ENCODE measurements around the gene ZFAND4. TPM values are rescaled to one million over a fixed set of nuclear protein-coding genes. Genes with fewer than 3 reads are reported as not detected.
A peak's percentile ranks its signal among the peaks of the same experiment; 100 is the strongest.
"Not testable (repeated sequence)": the region's sequence is repeated elsewhere in the genome, so short reads cannot be mapped to it uniquely, and the experiment has no call there.

Gene ZFAND4
- 11.6 TPM for polyA plus RNA-seq (2012; ENCODE audit: insufficient read depth, insufficient read length)

- H3K4me3 ChIP-seq (ENCODE audit: low read length), result peak within 1 kb of the TSS; percentile 83
- DNase-seq (ENCODE audit: low read depth, low spot score), result peak; percentile 89
These were observed at the start of gene ZFAND4 for GRCh38 chr10:45672181-45673073. ZFAND4 (minus strand) TSS chr10:45672772; CDS start chr10:45663725, 9,047 bp downstream.

GRCh38 chr10:45721503-45721902 is 48.9 kb upstream of the ZFAND4 start:
- DNase-seq (ENCODE audit: low read depth, low spot score); H3K4me3 ChIP-seq (ENCODE audit: low read length): not testable (repeated sequence)

GRCh38 chr10:45717642-45718041 is 45.1 kb upstream of the ZFAND4 start:
- H3K4me3 ChIP-seq (ENCODE audit: low read length); DNase-seq (ENCODE audit: low read depth, low spot score): not testable (repeated sequence)

DNA sequence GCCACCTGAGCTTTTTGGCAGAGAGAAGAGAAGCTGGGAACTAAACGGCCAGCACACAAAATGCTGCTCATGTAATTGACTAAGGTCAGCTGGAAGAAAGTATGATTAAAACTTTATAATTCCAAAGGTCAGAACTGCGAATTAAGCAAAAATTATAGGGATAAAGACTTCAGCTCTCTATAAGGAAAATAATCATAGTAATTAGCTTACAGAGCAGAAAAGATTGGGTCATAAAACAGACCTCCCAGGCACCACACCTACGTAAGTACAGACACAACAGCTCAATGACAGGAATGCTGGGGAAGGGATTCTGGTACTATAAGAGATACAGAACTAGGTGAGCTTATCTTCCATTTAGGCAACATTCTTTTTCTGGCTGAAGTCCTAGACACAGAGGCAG is 44.5 kb upstream of the ZFAND4 start:
- DNase-seq (ENCODE audit: low read depth, low spot score), result not testable (repeated sequence)

DNA sequence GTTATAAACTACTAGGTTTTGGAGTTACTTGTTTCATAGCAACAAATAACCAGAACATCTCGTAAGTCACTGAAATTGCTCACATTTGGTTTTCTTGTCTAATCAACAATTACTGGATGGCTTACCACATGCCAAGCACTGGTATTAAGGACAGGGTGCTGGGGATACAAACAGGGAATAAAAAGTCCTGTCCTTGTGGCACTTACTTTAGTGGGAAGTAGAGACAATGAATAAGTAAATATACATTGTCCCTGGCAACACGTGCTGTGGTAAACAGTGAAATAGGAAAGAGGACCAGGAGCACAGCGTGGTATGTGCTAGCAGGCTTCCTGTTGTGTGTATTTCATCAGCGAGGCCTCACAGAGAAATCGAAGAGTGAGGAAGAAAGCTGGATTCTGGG is 38.7 kb upstream of the ZFAND4 start:
- DNase-seq (ENCODE audit: low read depth, low spot score); H3K4me3 ChIP-seq (ENCODE audit: low read length): not testable (repeated sequence)

More for the DNA sequence above, 44.5 kb upstream of the ZFAND4 start:
- H3K4me3 ChIP-seq (ENCODE audit: low read length), result not testable (repeated sequence)

DNA sequence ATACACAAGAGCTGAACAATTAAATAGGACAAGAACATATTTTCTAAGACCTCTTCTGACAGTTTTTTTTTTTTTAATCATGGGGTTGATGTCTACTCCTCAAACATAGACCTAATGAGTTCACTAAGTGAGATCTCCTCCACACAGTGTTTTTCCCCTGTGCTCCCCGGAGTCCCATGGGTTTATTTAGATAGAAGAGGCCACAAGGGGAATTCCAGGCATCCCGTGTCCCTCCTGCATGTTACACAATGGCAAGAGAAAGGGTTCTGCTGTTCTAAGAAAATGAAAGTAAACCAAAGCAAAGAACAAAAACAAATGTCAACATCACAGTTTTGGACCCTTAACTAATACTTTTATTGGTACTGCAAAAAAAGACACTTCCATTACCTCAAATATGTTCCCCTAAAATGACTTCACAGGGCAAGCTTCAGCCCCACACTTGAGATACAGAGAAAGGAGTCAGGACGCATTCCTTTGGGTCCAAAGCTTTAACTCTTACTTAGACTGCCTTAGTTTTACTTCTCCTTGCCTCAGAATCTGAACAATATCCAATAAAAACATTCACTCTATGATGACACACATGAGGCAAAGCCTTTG is 37.7 kb upstream of the ZFAND4 start:
- not testable (repeated sequence) for H3K4me3 ChIP-seq (ENCODE audit: low read length); DNase-seq (ENCODE audit: low read depth, low spot score)

- not testable (repeated sequence) for H3K4me3 ChIP-seq (ENCODE audit: low read length); DNase-seq (ENCODE audit: low read depth, low spot score)
These were observed 5.9 kb upstream of the ZFAND4 start for GRCh38 chr10:45678467-45678866.

DNA sequence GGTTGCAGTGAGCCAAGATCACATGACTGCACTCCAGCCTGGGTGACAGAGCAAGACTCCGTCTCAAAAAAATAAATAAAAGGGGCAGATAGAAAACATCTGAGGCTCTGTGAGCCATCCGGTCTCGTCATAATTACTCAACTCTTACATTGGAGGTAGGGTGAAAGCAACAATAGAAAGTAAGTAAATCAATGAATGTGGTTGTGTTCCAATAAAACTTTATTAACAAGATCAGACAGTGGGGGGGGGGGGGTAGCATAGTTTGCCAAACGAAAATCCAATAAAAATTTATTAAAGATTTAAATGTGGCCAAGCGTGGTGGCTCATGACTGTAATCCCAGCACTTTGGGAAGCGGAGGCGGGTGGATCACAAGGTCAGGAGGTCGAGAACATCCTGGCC is 2.8 kb upstream of the ZFAND4 start:
- no peak overlapping the region for H3K4me3 ChIP-seq (ENCODE audit: low read length)
- DNase-seq (ENCODE audit: low read depth, low spot score), result no peak

DNA sequence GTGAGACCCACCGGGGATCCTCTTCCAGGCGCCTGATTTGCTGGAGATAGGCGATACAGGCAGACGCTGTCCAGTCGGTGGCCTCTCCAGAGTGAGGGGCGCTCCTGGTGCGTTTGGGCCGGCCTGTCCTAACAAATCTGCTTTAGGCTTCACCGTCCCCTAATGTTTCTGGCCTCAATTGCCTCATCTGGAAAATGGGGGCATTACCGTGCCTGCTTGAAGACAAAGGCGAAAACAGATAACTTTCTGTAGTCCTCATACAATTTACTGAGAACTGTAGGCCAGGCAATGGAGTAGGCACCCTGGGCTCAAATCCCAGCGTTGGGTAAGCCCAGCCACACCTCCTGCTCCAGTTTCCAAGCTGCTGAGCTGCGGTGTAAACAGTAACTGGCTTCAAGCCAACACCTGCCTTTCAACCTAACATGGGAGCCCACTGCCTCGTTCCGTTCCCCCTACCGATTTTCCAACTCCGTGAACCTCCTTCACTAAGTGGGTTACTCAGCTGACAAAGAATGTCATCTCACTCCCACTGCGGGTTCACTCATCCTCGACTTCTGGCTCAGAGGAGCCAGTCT is 589 bp upstream of the ZFAND4 start:
- H3K4me3 ChIP-seq (ENCODE audit: low read length), result peak overlapping the region; percentile 83
- DNase-seq (ENCODE audit: low read depth, low spot score), result no peak

- peak overlapping the region; percentile 83; the same call in 1 of the 2 replicates for H3K4me3 ChIP-seq (ENCODE audit: low read length)
- not testable (repeated sequence) for DNase-seq (ENCODE audit: low read depth, low spot score)
These were observed 1.3 kb downstream of the ZFAND4 start for GRCh38 chr10:45671300-45671699.

DNA sequence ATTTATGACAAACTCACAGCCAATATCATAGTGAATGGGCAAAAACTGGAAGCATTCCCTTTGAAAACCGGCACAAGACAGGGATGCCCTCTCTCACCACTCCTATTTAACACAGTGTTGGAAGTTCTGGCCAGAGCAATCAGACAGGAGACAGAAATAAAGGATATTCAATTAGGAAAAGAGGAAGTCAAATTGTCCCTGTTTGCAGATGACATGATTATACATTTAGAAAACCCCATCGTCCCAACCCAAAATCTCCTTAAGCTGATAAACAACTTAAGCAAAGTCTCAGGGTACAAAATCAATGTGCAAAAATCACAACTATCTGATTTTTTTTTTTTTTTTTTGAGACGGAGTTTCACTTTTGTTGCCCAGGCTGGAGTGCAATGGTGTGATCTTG is 2.7 kb downstream of the ZFAND4 start:
- not testable (repeated sequence) for DNase-seq (ENCODE audit: low read depth, low spot score)

GRCh38 chr10:45660876-45661411 is 11.6 kb downstream of the ZFAND4 start:
- no peak overlapping the region for H3K4me3 ChIP-seq (ENCODE audit: low read length)
- no peak for DNase-seq (ENCODE audit: low read depth, low spot score)

More for the DNA sequence above, 2.7 kb downstream of the ZFAND4 start:
- H3K4me3 ChIP-seq (ENCODE audit: low read length), result not testable (repeated sequence)

DNA sequence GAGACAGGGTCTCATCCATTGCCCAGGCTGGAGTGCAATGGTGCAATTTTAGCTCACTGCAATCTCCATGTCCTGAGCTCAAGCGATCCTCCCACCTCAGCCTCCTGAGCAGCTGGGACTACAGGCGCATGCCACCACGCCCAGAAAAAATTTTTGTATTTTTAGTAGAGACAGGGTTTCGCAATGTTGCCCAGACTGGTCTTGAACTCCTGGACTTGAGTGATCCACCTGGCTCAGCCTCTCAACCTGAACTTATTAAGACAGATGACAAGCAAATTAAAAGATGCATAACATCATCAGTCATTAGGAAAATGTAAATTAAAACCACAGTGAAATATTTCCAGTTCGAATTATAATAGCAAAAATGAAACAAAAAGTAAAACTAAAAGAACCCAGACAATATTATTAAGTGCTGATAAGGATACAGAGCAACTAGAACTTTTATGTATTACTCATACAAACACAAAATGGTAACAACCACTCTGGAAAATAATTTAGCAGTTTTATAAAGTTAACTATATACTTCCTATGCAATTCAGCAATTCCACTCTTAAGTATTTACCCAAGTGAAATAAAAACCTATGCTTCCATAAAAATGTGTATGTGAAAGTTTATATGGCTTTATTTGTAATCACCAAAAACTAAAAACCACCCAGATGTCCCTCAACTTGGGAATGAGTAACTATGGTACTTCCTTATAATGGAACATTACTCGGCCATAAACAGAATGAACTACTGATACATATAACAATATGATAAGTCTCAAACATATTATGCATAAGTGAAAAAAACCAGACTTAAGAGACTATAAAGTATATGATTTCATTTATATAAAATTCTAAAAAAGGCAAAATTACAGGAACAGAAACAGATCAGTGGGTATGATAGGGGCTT is 15.3 kb downstream of the ZFAND4 start:
- DNase-seq (ENCODE audit: low read depth, low spot score), result no peak
- H3K4me3 ChIP-seq (ENCODE audit: low read length), result no peak overlapping the region

DNA sequence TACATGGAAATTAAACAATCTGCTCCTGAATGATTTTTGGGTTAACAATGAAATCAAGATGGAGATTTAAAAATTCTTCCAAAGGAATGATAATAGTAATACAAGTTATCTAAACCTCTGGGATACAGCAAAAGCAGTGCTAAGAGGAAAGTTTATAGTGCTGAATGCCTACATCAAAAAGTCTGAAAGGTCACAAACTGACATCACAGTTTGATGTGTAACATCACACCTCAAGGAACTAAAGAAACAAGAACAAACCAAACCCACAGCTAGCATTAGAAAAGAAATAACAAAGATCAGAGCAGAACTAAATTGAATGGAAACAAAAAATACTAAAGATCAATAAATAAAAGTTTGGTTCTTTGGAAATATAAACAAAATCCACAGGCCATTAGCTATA is 17.4 kb downstream of the ZFAND4 start:
- no peak for DNase-seq (ENCODE audit: low read depth, low spot score)
- H3K4me3 ChIP-seq (ENCODE audit: low read length), result no peak overlapping the region

DNA sequence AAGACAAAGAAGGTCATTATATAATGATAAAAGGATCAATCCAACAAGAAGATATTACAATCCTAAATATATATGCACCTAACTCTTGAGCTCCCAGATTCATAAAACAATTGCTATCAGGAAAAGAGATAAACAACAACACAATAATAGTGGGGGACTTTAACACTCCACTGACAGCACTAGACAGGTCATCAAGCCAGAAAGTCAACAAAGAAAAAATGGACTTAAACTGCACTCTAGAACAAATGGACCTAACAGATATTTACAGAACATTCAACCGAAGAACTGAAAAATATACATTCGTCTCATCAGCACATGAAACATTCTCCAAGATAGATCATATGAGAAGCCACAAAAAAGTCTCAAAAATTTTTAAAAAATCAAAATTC is 17.8 kb downstream of the ZFAND4 start:
- not testable (repeated sequence) for H3K4me3 ChIP-seq (ENCODE audit: low read length); DNase-seq (ENCODE audit: low read depth, low spot score)

DNA sequence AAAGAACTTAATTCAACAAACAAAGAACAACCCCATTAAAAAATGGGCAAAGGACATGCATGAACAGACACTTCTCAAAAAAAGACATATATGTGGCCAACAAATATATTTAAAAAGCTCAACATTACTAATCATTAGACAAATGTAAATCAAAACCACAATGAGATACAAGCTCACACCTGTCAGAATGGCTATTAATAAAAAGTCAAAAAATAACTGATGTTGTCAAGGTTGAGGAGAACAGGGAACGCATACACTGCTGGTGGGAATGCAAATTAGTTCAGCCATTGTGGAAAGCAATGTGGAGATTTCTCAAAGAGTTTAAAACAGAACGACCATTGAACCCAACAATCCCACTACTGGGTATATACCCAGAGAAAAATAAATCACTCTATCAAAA is 19.1 kb downstream of the ZFAND4 start:
- no peak for DNase-seq (ENCODE audit: low read depth, low spot score)

DNA sequence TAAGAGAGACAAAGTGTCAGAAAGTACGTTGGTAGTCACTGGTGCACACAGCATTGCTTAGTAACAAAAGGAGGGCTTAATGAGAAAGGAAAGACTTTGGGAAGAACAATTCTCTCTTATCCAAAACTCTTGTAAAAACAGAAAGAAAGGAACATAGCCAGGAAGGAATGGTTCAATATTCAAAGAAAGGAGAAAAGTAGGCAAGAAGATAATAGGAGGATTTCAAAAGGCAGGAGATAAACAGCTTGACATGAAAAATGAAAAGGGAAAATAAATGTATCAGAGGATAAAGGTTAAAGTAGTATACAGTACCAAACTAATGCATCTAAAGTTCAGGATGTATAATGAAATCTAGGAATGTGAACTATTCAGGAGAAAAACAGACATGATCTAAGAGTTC is 20.1 kb downstream of the ZFAND4 start:
- DNase-seq (ENCODE audit: low read depth, low spot score), result no peak
- H3K4me3 ChIP-seq (ENCODE audit: low read length), result no peak overlapping the region

More for the DNA sequence above, 19.1 kb downstream of the ZFAND4 start:
- no peak overlapping the region for H3K4me3 ChIP-seq (ENCODE audit: low read length)

GRCh38 chr10:45649296-45649695 is 23.3 kb downstream of the ZFAND4 start:
- H3K4me3 ChIP-seq (ENCODE audit: low read length), result no peak overlapping the region
- DNase-seq (ENCODE audit: low read depth, low spot score), result no peak

- no peak for DNase-seq (ENCODE audit: low read depth, low spot score)
- H3K4me3 ChIP-seq (ENCODE audit: low read length), result no peak overlapping the region
These were observed 25.5 kb downstream of the ZFAND4 start for GRCh38 chr10:45647118-45647517.
